GM04503 (cell line): Measurements from ENCODE around the gene CCDC171.
"Not testable (repeated sequence)": the region's sequence is repeated elsewhere in the genome, so short reads cannot be mapped to it uniquely, and the experiment has no call there.

Experiments used
- DNase-seq: peaks from one replicate; pipeline ENCODE4 v3.0.0-alpha.2; 2012; ENCODE audit warnings: low read depth

The CCDC171 gene

DNA sequence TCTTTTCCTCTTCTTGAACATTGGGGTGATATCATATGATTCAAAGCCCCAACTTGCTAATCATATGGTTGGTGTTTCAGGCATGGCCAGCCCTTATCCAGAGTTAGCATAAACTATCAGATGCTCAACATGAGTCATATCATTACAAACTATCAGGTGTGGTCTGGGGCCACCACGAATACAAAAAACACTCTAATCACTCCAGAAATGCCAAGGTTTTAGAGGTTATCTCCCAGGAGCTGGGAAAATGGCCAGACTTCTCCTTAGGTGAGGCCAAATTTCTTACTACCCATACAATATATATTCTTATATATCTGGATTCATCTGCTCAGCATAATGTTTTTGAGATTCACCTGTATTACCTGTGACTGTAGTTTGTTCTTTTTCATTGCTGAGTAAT is 210.5 kb downstream of the CCDC171 start:
- no peak for DNase-seq

DNA sequence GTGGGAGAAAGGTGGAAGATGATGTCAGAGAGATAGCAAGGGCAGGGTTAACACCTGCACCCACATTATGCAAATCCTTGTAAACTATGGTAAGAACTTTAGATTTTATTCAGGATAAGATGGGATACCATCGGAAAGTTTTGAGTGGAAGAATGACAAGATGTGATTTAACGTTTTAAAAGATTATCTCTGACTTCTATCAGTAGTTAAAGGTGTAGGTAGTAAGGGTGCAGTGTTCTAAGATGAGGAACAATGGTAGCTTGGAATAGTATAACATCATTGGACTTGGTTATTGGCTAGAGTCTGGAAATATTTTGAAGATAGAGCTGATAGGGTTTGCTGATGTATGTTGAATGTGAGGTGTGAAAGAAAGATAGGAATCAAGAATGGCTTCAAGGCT is 211.3 kb downstream of the CCDC171 start:
- no peak for DNase-seq

GRCh38 chr9:15769547-15769946 is 216.7 kb downstream of the CCDC171 start:
- no peak for DNase-seq

GRCh38 chr9:15778861-15779260 is 226.0 kb downstream of the CCDC171 start:
- DNase-seq = no peak

DNA sequence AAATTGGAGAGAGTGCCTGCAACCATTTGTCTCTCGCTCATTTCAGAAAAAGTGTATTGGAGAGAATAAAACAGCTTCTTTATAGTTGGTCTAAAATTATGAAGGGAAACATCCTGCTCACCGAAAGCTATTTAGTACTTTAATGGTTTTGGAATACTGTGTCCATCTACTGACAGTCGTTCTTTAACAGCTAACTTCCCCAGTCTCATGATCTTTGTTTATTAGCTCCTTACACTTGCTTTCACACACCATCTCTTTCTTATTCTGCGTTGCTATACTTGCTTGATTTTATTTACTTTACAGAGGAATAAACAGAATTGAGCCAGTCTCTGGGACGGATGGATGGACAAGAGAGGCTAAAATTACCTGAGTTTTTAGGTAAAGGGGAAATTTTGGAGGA is 229.3 kb downstream of the CCDC171 start:
- no peak for DNase-seq

GRCh38 chr9:15785584-15785983 is 232.7 kb downstream of the CCDC171 start:
- DNase-seq = no peak

DNA sequence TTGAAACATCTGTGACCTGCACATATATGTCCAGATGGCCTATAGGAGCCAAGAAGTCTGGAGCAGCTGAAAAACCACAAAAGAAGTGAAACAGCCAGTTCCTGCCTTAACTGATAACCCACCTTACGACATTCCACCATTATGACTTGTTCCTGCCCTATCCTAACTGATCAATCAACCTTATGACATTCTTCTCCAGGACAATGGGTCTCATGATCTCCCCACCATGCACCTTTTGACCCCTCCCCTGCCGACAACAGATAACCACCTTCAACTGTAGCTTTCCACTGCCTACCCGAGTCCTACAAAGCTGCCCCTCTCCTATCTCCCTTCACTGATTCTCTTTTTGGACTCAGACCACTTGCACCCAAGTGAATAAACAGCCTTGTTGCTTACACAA is 233.8 kb downstream of the CCDC171 start:
- no peak for DNase-seq

DNA sequence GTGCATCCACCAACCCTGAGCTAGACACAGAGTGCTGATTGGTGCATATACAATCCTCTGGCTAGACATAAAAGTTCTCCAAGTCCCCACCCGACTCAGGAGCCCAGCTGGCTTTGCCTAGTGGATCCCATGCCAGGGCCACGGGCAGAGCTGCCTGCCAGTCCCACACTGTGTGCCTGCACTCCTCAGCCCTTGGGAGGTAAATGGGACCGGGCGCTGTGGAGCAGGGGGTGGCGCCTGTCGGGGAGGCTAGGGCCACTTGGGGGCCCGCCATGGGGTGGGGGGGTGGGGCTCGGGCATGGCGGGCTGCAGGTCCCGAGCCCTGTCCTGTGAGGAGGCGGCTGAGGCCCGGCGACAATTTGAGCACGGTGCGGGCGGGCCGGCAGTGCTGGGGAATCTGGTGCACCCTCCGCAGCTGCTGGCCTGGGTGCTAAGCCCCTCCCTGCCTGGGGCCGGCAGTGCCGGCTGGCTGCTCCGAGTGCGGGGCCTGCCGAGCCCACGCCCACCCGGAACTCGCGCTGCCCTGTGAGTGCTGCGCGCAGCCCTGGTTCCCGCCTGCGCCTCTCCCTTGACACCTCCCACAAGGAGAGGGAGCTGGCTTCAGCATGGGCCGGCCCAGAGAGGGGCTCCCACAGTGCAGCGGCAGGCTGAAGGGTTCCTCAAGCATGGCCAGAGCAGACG is 257.5 kb downstream of the CCDC171 start:
- DNase-seq = not testable (repeated sequence)

DNA sequence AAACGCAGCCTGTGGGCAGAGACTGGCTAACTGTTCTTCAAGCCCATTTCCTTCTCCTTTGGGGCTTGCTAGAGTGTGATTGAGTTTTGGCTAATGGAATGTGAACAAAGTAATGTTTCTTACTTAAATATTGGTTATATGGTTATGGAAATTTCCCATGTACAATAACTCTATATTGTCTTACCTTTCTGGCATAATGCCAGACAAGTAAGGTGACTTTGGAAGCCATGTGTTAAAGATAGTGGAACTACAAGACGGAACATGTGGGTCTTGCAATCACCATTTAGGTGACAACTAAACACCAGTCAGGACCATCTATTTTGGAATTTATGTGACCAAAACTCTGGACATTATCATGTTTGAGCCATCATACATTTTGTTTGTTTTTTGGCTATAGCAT is 260.2 kb downstream of the CCDC171 start:
- DNase-seq = no peak

DNA sequence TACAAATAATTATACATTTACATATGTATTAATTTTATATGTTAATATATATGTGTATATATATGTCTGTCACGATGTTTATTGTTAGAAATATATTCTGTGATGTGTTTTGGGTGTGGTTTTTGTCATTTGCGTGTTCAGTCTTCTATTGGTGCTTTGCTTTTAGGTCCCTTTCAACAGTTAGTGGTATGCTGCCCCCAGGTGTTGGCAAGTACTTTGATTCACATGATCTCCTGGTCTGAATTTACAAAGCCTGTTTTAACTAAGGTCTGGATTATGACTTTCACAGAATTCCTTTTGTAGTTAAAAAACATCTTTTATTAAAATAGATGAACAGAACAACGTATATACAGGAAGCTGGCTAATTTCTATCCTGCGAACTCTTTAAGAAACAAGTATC is 271.5 kb downstream of the CCDC171 start:
- no peak for DNase-seq

DNA sequence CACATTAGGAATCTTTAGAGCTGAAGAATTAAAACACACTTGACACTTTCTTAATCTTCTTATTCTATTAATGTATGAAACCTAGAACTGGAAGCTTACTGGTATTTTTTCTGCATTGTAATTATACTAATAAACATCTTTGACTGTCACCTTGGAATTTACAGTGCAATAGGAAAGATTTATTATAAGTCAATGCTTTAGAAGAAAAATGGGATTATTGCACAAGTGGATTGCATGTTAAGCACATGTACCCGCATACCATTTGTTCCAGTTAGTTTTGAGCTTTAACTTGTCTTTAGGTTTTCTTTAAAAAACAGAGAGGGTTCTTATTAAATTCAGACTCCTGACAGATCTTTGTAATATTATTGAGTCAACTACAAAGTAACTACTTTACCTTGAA is 278.5 kb downstream of the CCDC171 start:
- no peak for DNase-seq

DNA sequence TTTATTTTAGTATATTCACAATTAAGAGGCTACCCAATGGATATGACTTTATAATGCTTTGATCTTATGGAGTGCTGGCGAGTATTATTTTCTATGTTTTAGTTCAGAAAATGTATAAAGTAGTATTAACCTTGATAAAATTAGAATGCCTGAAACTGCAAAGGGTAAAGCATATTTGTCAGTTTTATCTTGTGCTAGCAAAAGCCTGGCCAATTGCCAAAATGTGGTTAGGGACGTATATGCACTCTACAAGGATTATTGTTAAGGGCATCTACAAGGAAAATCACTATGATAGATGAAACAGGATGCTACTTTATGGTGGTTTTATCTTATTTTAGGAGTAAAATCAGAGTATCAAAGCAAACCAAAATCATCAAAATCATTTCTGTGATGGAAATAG is 281.7 kb downstream of the CCDC171 start:
- no peak for DNase-seq

DNA sequence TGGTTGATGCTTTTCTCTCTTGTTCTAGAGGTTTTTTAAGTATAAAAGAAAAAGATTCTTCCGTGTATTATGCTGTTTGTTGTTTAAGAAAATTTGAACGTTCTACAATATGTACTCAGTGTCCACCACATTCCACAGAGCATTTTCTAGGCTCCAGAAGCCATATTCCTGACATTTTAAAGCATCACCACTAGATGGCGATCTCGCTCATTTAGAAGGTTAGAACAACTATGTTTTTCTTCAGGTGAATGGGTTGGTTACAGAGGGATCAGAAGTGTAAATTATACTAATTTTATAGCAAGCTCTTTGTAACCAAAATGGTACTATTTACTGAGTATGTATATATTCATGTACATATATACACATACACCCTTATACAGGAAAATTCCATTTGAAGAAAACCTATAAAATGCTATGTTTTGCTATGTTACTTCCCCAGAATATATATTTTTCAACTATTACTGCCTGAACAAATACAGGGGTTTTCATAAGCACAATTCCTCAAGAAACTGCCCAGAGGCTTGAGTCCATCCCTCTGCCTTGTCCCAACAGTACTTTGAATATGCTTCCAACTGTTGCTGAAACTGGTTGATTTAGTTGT is 284.3 kb downstream of the CCDC171 start:
- no peak for DNase-seq

GRCh38 chr9:15842051-15842450 is 289.2 kb downstream of the CCDC171 start:
- DNase-seq = no peak

GRCh38 chr9:15843316-15843715 is 290.5 kb downstream of the CCDC171 start:
- no peak for DNase-seq

DNA sequence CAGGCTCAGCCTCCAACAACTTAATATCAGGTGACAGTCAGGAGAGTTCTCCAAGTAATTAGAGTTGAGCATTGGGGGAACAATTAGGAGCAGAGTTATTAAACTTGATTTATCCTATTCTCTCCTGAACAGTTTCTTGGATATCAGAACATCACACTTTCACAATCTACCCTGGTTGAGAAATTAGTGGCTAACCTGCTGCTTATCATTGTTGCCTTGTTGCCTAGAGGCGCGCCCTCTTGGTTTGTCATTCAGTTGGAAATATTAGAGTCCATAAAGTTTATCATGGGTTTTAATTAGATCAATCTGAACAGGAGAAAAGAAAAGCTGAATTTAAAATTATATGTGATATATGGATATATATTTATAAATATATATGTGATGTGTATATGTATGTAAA is 291.1 kb downstream of the CCDC171 start:
- no peak for DNase-seq

DNA sequence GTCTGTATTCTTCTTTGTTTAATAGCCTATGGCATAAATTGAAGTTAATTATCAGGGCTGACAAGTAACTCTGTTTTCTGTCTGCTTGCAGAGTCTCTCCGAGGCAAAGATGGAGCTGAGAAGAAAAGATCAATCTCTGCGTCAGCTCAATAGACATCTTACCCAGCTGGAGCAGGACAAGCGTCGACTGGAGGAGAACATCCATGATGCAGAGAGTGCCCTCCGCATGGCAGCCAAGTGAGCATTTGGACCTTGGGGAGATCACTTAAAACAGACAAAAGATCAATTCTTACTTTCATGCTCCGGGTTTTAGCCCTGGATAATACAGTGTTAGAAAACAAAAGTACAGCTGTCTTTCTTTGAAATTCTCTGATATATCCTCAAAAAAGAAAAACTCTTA is 293.8 kb downstream of the CCDC171 start:
- no peak for DNase-seq

DNA sequence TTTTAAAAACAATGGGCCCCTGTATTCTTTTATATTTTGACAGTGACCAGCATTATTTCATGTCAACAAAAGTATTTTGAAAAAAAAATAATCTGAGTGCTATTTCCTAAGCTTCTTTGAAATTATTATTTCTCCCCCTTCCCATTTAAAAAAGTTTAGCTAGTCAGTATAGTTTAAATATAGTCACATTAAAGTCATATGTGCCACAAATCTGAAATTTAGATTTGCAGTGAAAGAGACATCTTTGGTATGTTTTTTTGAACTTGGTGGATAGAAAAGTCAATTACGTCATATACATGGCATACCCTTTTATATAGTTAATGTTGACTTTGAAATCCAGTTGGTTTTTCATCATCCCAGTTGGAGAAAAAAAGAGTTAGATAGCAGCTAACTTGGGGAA is 297.0 kb downstream of the CCDC171 start:
- DNase-seq = no peak

GRCh38 chr9:15851766-15852165 is 298.9 kb downstream of the CCDC171 start:
- no peak for DNase-seq

DNA sequence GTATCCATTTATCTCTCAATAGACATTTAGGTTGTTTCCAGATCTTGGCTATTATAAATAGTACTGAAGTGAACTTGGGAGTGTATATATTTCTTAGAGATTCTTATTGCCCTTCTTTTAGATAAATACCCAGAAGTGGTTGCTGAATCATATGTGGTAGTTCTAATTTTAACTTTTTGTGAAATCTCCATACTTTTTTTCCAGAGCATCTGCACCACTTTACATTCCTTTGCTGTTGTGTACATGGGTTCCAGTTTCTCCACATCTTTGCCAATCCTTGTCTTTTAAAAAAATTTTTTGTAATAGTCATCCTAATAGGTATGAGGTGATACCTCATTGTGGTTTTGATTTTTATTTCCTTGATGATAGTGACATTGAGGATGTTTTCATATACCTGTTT is 303.7 kb downstream of the CCDC171 start:
- DNase-seq = peak; percentile 19

DNA sequence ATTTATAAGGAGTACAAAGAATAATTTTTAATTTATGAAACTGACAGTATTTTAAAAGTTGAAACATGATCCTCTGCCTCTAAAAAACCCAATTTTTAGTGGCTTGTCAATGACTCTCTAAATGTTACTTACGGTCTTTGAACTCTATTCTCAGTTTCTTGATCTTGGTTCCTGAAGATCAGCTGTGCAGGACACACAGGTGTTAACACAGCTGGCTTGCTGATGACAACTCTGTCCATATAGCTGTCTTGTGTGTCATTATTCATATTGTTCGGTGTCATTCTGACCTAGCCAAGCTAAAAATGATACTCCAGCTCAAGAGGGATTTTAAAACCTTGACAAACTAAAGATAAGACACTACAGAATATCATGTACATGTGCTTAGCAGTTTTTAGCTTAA is 314.5 kb downstream of the CCDC171 start:
- DNase-seq = no peak

DNA sequence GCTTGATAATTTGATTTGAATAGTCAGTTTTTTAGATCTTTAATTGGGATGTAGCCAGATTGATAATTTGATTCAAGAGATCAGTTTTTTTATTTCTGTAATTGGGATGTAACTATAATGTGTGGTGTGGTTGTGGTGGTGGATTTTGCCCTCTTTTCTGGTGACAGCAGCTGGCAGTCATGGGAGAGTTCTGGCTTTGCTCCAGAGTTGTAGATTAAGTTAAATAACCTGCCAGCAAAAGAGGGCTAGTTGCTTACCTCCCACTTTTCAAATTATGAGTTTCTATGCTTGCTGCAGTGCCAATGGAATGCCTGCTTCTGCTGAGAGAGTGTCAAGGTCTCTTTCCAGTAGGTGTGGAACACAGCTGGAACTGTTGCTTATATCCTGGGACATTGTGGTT is 315.1 kb downstream of the CCDC171 start:
- DNase-seq = no peak

DNA sequence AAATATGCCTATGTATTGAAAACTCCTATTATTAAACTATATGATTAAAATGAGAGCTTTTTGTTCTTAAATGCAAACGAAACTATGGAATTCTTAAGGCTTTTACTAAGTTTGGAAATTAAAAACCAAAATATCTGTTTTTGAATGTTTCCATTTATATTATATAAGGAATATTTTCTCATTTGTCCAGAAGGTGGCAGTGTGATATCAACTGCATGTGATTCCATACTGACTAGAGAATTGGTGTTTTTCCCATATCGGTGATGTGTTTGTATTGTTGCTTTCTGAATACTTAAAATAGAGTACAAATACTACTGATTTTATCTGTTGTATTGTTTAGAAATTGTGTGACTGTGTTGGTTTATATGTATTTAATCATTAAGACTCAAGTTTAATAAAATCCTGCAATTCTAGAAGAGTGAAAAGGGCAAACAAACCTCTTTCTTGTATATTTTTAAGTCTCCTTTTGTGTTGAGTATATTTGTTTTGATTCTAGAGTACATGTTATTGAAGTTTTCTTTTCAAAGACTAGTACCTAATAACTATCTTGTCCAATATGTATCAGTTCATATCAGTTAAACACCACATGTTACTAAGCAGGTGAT is 320.8 kb downstream of the CCDC171 start:
- peak; percentile 10 for DNase-seq

DNA sequence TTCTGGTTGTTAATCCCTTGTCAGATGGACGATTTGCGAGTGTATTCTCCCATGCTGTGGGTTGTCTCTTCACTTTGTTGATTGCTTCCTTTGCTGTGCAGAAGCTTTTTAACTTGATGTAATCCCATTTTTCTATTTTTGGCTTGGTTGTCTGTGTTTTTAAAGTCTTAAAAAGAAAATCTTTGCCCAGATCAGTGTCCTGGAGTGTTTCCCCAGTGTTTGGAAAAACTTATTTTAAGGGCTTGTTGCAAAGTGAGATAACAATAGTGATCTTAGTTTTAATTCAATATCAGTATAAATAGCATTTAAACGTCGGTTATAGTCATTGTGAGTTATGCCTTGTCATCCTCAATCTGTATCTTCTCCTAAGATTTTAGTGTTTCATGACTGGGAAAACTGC is 329.5 kb downstream of the CCDC171 start:
- DNase-seq = no peak
